ENCODE results near the gene ATAT1.
"Not testable (repeated sequence)": the region's sequence is repeated elsewhere in the genome, so short reads cannot be mapped to it uniquely, and the experiment has no call there.

The ATAT1 gene

GRCh38 chr6:30651143-30651542 lies 24.5 kb downstream of the ATAT1 start:
- no peak for DNase-seq

DNA sequence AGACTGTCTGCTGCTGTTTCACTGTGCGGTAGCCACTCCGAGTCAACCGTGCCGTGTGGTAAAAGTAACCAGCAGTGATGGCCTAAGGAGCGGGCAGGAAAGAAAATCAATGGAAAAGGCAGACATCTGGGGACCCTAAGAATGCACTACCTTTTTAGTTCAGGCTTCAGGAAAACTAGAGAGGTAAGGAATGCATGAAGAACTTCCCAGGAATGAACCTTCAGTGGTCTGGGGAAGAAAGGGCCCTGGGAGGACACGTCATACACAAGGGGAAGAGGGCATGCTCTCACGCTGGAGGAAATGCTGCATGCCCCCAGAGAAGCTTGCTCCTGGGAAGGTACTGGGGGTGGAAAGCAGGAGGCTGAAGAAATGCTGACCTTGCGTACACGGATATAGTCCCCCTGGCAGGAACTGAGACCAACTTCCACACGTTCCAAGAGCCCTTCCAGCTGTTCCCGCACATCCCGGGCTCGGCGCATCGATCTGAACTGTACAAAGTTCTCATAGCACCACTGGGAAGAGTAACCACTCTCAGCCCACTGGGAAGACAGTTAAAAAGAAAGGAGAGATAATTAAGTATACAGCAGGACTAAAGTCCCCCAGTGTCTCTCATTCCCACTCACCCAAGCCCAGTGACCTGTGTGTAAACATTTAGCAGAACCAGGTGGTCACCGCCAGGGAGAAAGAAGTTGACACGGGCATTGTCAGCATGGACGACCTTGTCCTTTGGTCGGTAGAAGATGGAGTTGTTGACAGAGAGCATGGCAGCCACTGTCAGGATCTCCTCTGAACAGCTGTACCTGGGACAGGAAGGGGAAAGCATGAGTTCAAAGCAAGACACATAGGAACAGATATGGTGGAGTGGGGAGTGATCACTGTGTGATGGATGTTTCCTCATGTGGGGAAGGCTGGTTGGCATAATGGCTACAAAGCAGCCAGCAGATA lies 28.4 kb downstream of the ATAT1 start:
- DNase-seq = no peak

- no peak for DNase-seq
Observed at GRCh38 chr6:30655743-30656094, 29.0 kb downstream of the ATAT1 start.

DNA sequence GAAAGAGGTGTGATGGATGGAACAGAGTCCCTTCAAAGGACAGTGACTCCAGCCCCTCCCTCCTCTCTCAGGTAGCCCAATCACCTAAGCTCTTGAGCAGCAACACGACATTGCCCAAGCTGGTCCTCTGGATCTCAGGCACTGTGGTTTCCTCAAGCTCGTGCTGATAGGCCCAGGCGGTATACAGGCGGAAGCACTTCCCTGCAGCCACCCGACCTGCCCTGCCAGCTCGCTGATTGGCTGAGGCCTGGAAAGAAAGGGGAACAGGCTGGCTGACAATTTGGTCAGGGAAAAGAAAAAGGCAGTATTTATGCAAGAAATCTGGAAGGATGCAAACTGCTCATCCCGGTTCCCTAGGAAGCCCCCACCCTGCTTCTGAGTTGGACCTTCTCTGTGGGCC lies 29.8 kb downstream of the ATAT1 start:
- DNase-seq = no peak

- DNase-seq = no peak
Observed at GRCh38 chr6:30657454-30657853, 30.8 kb downstream of the ATAT1 start.

DNA sequence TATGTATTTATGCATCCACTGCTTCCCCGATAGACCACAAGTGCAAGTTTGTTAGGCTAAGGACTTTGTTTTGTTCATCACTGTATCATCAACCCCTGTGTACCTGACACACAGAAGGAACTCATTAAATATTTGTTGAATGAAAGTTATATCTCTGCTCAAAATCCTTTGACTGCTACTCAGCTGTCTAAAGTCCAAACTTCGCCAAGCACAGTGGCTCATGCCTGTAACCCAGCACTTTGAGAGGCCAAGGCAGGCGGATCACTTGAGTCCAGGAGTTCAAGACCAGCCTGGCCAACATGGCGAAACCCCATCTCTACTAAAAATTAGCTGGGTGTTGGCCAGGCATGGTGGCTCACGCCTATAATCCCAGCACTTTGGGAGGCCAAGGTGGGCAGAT lies 31.2 kb downstream of the ATAT1 start:
- not testable (repeated sequence) for DNase-seq

- no peak for DNase-seq
Observed at GRCh38 chr6:30664994-30665767, 38.5 kb downstream of the ATAT1 start.

- not testable (repeated sequence) for DNase-seq
Observed at GRCh38 chr6:30666300-30666699, 39.6 kb downstream of the ATAT1 start.

DNA sequence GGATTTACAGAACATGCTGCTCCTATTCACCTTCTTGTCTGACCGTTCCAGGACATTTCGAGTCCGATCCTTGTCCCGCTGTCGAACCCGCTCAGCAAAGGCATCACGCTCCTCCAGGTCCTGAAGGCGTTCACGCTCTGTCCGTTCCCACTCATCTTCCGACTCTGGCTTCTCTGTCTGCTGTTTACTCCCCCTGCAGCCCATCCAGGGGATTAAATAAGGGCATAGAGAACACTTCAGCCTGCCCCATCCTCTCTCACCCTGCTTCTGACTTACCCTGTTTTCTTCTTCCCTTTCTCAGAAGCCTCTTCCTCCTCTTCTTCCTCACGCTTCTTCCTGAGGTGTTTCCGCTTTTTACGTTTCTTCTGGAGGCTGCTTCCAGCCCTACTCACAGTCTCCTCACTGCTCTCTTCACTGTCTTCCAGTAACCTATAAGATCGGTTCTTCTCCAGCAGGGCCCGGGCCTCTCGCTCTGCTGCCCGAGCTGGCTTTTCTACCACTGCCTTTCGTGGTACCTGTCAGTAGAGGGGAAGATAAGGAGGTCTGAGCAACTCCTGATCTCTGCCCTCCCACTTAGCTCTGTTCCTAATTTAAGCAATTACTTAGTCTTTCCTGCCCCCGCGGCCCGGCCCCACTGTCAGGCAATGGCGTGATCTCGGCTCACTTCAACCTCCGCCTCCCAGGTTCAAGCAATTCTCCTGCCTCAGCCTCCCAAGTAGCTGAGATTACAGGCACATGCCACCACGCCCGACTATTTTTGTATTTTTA lies 44.3 kb downstream of the ATAT1 start:
- DNase-seq = no peak

- peak; percentile 98 to 99 for DNase-seq
Observed at GRCh38 chr6:30672445-30673253, 46.0 kb downstream of the ATAT1 start, which contains the start of gene DHX16. TSS of gene DHX16 (minus strand) at chr6:30673006. CDS start at chr6:30672841, 165 bp downstream.

DNA sequence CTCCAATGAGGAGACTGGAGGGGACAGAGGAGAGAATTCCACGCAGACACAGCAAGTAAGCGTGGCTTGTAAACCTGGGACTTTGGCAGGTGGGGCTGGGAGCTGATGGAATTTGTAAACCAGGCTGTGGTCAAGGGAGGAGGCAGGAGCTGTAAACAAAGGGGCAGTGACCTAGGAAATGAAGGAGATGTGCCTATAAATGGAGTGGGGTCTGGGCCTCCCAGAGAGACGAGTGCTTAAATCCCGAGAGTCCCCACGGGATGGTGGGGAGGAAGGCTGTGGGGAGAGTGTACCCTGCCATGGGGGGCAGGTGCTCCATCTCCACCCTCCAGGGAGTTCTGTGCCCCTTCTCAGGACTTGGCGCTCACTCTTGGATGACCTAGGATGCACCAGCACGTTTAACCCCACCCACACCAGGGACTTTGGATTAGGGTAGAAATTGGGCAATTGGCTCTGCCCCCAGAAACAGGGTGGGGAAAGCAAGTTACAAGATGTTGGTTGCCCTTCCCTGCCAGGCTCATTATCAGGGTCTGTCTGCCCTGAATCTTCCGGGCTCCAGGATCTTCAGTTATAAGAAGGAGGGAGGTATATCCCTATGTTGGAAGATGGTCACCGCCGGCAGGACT lies 50.1 kb downstream of the ATAT1 start:
- no peak for DNase-seq

- DNase-seq = peak; percentile 87
Observed at GRCh38 chr6:30678964-30679726, 52.5 kb downstream of the ATAT1 start.

GRCh38 chr6:30679765-30680535 lies 53.3 kb downstream of the ATAT1 start:
- no peak for DNase-seq

DNA sequence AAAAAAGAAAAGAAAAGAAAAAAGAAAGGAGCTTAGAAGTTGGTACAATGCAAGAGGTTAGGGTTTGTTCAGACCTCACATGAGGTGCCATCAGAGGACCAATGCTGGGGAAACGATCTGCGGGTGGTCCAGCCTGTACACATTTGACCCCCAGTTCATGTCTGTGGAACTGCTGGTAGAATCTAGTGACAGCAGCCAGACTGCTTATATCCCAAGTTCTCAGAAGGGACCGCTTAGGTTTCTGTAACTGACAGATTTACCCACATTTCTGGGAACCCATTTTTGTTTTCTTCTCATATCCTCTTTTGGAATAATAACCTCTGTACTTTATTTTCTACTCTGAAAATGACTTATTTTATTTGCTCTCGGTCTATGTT lies 55.1 kb downstream of the ATAT1 start:
- DNase-seq = no peak

- DNase-seq = peak; percentile 99
Observed at GRCh38 chr6:30682143-30683117, 55.8 kb downstream of the ATAT1 start.

- DNase-seq = no peak
Observed at GRCh38 chr6:30683183-30683979, 56.7 kb downstream of the ATAT1 start.

DNA sequence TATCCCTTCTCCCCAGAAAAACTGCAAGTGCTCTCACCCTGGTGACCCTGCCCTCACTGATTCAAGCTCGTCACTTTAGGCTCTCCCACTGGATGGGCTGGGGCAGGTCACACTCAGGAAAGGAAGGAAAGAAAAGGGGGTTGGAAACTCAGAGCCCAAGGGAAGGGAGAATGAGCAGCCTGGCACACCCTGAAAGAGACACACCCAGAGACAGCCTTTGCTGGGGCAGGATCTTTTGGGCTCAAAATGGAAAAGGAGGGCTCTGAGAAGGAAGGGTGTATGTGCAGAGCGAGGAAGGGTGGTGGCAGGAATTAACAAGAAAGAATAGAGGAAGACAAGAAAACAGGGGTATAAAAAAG lies 57.3 kb downstream of the ATAT1 start:
- DNase-seq = no peak
